ENCODE results near the gene FOXD4L3.
"Not testable (repeated sequence)": the region's sequence is repeated elsewhere in the genome, so short reads cannot be mapped to it uniquely, and the experiment has no call there.

FOXD4L3 gene

DNA sequence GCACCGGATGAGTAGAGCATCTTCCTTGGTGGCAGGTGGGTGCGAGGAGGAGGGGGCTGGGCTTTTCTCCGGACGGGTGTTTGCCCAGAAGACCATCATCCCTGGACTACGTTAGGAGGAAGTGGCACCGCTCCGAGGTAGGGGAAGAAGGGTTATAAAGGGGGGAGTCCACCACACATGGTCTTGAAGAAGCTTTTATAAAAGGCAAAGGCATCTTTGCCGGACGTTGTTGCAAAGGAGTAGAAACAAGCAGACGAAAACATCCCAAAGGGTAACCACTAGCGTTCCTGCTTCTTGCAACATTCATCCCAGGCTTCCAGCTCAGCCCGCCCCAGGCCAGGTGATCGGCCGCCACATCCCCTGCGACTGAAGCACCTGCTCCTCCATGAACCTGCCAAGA is at the start of gene FOXD4L3:
FOXD4L3 (plus strand) TSS at position 301 of the 400 bp plus-strand sequence; CDS start at position 386, 85 bp downstream.
- not testable (repeated sequence) for DNase-seq (ENCODE audit: low read depth in 2 of 2, low spot score in 1 of 2)

GRCh38 chr9:68281041-68281440 is 21.6 kb upstream of the FOXD4L3 start:
- DNase-seq (ENCODE audit: low read depth in 2 of 2, low spot score in 1 of 2), result not testable (repeated sequence)

- not testable (repeated sequence) for DNase-seq (ENCODE audit: low read depth in 2 of 2, low spot score in 1 of 2)
Measured at GRCh38 chr9:68303771-68304170, 1.1 kb downstream of the FOXD4L3 start.

- not testable (repeated sequence) for DNase-seq (ENCODE audit: low read depth in 2 of 2, low spot score in 1 of 2)
Measured at GRCh38 chr9:68304212-68304611, 1.5 kb downstream of the FOXD4L3 start.

DNA sequence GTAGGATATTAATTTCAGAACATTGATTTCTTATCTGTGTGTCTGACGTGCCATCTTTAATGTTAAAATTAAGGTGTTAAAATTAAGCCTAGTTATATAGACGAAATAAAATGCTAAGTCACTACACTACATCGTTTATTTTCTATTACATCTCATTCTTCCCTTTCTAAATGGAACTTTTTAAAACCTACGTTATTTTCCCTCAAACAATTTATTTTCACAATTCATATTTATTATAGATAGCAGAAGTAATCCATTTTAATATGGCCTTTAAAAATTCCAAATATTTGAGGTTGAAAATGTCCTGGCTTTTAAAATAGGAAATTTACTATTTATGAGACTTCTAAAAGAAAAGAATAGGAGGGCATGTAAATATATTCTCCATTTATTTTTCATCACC is 2.1 kb downstream of the FOXD4L3 start:
- DNase-seq (ENCODE audit: low read depth in 2 of 2, low spot score in 1 of 2), result not testable (repeated sequence)

DNA sequence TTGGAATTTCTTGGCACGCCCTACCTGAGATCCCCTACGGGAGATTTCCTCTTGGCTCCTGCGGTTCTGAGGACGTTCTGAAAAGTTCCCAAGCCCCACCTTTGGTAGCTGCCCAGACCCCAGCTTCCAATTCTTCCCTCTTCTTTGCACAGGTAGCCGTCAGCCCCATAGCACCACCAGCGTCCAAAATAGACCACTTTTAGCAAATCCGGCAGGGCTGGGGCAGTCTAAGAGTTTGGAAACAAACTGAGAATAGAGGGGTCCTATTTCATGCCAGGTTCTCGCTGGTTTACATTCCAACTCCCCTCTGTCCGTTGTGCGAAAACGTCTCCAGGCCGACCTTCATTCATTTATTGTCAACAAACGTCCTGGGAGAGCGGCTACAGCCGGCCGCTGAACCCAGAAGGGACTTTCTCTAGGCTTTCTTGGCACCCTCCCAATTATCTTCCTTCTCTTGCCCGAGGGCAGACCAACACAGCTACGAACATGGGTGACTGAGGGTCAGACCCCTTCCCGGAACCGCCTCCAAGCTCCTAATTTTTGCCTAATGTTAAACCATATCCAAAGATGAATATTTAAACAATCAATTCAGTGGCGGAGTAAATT is 3.1 kb downstream of the FOXD4L3 start:
- DNase-seq (ENCODE audit: low read depth in 2 of 2, low spot score in 1 of 2), result not testable (repeated sequence)

DNA sequence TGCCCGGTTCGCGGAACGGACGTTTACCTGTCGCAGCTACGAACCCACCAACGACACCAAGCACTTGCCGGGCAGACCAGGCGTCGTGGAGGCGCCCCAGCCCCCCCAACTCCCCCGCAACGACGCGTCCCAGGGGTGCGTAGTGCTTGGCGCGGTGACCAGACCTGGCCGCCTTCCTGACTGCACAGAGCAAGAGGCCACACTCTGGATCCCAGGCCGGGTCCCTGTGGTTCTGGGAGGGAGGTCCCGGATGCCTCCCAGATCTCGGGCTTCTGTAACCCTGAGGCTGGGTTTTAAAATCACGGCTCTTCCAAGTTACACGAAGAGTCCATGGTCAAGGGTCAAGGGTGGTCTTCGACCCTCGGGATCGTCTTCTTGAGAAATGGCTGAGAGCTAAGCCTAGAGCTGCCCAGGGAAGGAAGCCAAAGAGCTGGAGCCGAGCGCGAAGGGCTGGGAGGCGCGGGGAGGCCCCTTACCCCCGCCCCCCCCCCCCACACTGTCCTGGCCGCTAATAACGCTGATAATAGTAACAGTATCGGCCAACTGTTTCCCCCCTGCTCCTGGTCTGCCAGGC is 3.8 kb downstream of the FOXD4L3 start:
- DNase-seq (ENCODE audit: low read depth in 2 of 2, low spot score in 1 of 2), result not testable (repeated sequence)

- DNase-seq (ENCODE audit: low read depth in 2 of 2, low spot score in 1 of 2), result not testable (repeated sequence)
Measured at GRCh38 chr9:68307127-68307526, 4.5 kb downstream of the FOXD4L3 start.

DNA sequence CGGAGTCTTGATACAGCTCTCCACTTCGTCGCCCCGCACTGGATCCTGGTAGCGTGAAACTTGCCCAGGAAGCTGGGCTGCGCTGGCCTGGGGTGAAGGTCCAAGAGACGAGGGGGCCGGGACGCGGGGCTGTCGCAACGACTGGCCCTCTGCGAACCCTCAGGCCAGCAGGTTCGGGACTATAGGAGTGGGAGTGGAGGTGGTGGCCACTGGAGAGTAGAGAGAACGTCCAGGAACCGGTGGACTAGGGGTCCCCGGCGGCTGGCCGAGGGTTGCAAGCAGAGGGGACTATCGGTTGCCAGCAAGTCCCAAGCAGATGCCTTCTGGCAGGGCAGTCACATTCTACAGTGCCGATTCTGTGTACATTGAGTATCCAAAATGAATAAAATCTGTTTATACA is 5.0 kb downstream of the FOXD4L3 start:
- not testable (repeated sequence) for DNase-seq (ENCODE audit: low read depth in 2 of 2, low spot score in 1 of 2)

DNA sequence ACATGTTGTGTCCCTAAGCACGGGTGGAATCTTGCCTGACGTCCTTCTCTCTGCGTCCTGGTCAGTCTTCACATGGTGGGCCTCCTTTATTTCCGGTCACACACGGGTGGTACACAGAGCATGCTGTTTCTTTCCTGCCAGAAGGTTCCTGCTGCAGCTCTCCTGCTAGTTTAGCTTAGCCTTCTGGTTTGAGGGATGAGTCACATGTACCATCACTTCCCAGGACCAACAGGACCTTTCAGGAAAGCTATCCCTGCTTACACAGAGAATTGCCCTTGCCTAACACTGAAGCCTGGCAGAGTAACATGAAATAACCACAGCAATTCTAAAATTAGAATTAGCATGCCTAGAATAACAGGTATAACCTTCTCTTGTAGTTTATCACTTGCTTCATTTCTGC is 8.5 kb downstream of the FOXD4L3 start:
- not testable (repeated sequence) for DNase-seq (ENCODE audit: low read depth in 2 of 2, low spot score in 1 of 2)

GRCh38 chr9:68318209-68318608 is 15.5 kb downstream of the FOXD4L3 start:
- DNase-seq (ENCODE audit: low read depth in 2 of 2, low spot score in 1 of 2), result not testable (repeated sequence)

- not testable (repeated sequence) for DNase-seq (ENCODE audit: low read depth in 2 of 2, low spot score in 1 of 2)
Measured at GRCh38 chr9:68323749-68324148, 21.1 kb downstream of the FOXD4L3 start.

GRCh38 chr9:68324518-68324917 is 21.9 kb downstream of the FOXD4L3 start:
- DNase-seq (ENCODE audit: low read depth in 2 of 2, low spot score in 1 of 2), result not testable (repeated sequence)

DNA sequence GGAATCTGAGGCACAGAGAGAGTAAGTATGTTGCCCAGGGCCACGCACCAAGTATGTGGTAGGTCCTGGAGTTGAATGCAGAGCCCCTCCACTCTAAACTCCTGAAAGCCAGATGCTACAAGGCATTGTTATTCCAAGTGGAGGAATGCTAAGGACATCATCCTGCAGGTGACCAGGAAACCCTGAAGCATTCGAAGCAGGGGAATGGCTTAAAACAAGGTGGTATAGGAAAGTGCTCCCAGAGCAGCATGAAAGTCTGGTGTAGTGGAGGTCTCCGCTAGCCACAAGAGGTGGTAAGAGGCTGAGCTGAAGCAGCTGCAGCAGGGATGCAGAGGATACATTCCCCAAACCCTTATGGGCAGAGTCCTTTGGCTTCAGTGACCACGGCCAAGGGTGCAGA is 26.4 kb downstream of the FOXD4L3 start:
- not testable (repeated sequence) for DNase-seq (ENCODE audit: low read depth in 2 of 2, low spot score in 1 of 2)

DNA sequence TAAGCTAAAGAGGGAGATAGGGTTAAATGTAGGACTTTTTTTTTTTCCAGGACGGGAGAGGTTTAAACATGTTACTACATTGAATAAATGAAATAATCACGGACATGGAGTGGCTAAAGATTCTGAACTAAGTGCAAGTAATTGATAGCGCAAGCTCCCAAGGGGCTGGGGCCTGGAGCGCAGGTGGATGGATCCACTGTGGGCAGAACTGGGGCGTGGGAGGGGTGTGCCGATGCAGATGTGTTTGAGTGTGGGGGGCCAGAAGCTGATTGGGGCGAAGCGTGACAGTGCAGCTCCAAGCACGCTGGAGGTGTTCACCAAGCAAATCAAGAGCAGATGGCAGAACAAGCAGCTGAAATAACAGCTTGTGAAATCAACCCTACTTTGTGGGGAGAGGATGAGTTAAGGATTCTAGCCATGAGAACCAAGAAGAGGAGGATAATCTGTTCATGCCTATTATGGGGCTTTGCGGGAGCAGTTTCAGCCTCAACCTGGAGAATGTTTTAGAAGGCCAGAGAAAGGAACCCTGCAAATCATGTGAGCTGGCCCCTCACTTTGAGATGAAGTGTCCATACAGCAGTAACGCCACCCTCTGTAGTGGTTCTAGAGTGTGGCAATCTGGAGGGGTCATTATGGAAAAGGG is 28.0 kb downstream of the FOXD4L3 start:
- not testable (repeated sequence) for DNase-seq (ENCODE audit: low read depth in 2 of 2, low spot score in 1 of 2)

- not testable (repeated sequence) for DNase-seq (ENCODE audit: low read depth in 2 of 2, low spot score in 1 of 2)
Measured at GRCh38 chr9:68332122-68332521, 29.5 kb downstream of the FOXD4L3 start.

GRCh38 chr9:68335935-68336334 is 33.3 kb downstream of the FOXD4L3 start:
- not testable (repeated sequence) for DNase-seq (ENCODE audit: low read depth in 2 of 2, low spot score in 1 of 2)

GRCh38 chr9:68336639-68337339 is 34.1 kb downstream of the FOXD4L3 start:
- DNase-seq (ENCODE audit: low read depth in 2 of 2, low spot score in 1 of 2), result not testable (repeated sequence)

- not testable (repeated sequence) for DNase-seq (ENCODE audit: low read depth in 2 of 2, low spot score in 1 of 2)
Measured at GRCh38 chr9:68338000-68338399, 35.3 kb downstream of the FOXD4L3 start.

DNA sequence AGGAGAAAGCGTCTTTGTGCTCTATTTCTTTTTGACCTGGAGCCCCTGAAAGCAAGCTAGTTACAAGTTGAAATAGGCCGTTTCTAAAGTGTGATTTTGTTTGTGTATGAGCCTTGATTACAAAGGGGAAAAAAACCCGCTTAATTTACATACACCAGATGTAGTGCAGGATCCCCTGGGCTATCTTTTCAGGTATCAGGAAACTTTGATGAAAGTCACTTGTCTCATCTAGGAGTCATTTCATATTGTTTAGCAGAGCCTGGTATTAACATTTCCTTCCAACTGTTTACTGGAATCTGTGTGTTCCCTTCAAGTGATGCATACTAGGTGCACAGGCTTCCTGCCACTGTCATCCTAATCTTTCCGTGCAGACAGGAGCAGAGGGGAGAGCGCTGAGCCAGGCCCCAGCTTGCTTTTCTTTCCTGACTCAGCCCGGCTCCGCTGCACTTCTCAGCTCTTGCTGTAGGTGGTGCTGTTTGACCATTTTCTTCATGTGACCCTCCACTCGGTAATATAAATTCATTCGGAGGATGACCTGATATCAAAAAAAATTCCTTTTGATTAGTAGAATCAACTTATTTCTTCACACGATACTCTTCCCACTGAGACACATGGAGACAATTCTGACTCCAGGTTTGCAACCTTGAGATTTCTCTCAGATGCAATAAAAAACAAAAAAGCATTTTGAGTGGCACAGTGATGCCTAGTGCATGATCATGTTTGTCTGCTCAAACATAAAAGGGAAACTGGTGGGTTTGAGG is 39.8 kb downstream of the FOXD4L3 start:
- not testable (repeated sequence) for DNase-seq (ENCODE audit: low read depth in 2 of 2, low spot score in 1 of 2)

DNA sequence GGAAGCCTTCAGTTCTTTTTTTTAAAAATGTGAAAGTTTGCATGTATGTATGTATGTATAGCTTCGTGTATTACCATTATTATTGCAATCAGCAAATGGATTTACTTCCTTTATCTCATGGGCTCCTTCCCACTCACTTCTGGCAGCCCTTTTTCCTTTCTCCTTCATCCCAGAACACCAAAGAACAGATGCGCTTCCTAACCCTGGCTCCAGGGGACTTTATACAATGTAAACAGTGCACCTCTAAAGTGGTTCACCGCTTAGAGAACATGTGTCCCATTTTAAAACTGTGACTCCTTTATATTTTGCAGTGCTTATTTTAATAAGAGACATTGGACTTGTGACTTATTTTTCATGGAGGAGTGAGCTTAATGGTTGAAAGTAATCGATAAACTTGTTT is 40.6 kb downstream of the FOXD4L3 start:
- DNase-seq (ENCODE audit: low read depth in 2 of 2, low spot score in 1 of 2), result not testable (repeated sequence)
